Uterus (tissue), 4 donors: ENCODE results near the gene DKC1. TPM values are rescaled to one million over a fixed set of nuclear protein-coding genes. Genes with fewer than 3 reads are reported as not detected.
A peak's percentile ranks its signal among the peaks of the same experiment; 100 is the strongest.

Source experiments
- DNase-seq, 2 donors: peaks; one replicate each; pipeline ENCODE4 v3.0.0-alpha.2; 2019 to 2020
- H3K27ac ChIP-seq, 2 donors: fragments of 200-600 bp; sonication (generic); 1 replicate in 1 of 2; 2 replicates in 1 of 2; pipeline ENCODE4 v1.5.1; 2016 to 2018
- H3K27me3 ChIP-seq, 2 donors: fragments of 200-600 bp; sonication (generic); one replicate each; pipeline ENCODE4 v1.5.1; 2018 to 2019; ENCODE audit warnings: control low read depth in 1 of 2
- H3K36me3 ChIP-seq, 2 donors: fragments of 200-600 bp; sonication (generic); one replicate each; pipeline ENCODE4 v1.5.1; 2019; ENCODE audit warnings: control low read depth in 1 of 2
- H3K4me1 ChIP-seq, 2 donors: fragments of 200-600 bp; sonication (generic); one replicate each; pipeline ENCODE4 v1.5.1; 2018 to 2019; ENCODE audit warnings: control low read depth in 1 of 2
- H3K4me3 ChIP-seq, 2 donors: fragments of 200-600 bp; sonication (generic); 1 replicate in 1 of 2; 2 replicates in 1 of 2; pipeline ENCODE4 v1.5.1; 2018 to 2019; ENCODE audit warnings: mild to moderate bottlenecking in 1 of 2
- H3K9me3 ChIP-seq, 2 donors: fragments of 200-600 bp; sonication (generic); one replicate each; pipeline ENCODE4 v1.5.1; 2019; ENCODE audit warnings: control low read depth in 1 of 2
- POLR2A ChIP-seq, 2 donors: fragments of 450-650 bp; IDR thresholded peaks; one replicate each; pipeline ENCODE4 v1.6.1; 2016; ENCODE audit warnings: antibody characterized with exemption in 2 of 2, mild to moderate bottlenecking in 1 of 2, moderate library complexity in 1 of 2
- intact Hi-C: fragments of 100-400 bp; cut with DNase I; formaldehyde crosslinking; loops from one replicate; pipeline ENCODE4 v1.15.1; 2023; ENCODE audit warnings: low total_unique reads
- total RNA-seq, 4 donors: library from RNA; depleted of rRNA in 3 of 4; stranded (reverse); fragments of >200 nt in 3 of 4; gene quantifications; one replicate each; pipeline versions ENCODE4 v1.1.0 to v1.2.4, GENCODE V29; 2014 to 2023
- TF ChIP-seq, protein P1 (sequence below), 4 experiments: fragments of 200-600 bp in 2 of 4; fragments of 450-650 bp in 2 of 4; sonication (generic) in 2 of 4; IDR thresholded peaks; one replicate each; pipeline ENCODE4 v1.5.1; 2016 to 2019; ENCODE audit warnings: antibody characterized with exemption in 4 of 4, mild to moderate bottlenecking in 2 of 4, moderate library complexity in 1 of 4
- donor health status: DM: yes; HTN: yes; CAD: no.

Gene DKC1
- 10 to 100 TPM in 2 of 4 donors, 1 to 10 TPM in 2; 6.4 to 36.4 (median 19.1) TPM for total RNA-seq

DNA sequence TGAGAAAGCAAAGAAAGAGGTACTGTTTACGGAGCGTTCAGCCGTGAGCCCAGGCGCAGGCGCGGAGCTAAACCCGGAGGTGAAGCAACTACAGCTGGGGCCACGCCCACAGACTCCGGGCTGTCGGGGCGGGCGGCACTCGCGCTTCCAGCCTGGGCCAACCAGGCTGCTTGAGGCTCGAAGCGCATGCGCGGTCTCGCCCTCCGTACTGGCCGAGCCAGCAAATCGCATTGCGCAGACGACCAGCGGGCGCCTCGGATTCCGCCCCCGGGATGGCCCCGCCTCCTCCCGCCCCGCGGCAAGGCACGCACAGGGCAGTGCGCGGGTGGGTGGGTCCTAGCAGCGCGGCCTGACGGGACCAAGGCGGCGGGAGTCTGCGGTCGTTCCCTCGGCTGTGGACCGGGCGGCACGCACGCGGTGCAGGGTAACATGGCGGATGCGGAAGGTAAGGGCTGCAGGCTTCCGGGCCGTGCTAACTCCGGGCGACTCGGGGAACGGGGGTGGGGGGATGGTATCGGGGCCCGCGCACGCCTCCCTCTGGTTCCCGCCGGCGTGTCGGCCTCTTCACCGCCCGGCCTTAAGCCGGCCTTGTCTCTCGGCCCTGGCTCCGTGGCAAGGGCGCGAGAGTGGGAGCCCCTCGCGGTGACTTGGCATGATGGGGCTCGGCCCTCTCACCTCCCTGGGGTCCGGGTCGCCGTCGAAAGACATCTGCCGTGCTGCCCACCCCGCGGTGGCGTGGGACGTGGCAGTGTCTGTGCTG lies at the start of gene DKC1:
Gene DKC1, plus strand, starts transcription at position 328 of the 760 bp plus-strand sequence. Its CDS starts 102 bp downstream, at position 430.
- intact Hi-C loops: no loop called here
- H3K27ac ChIP-seq: peak within 1 kb of the TSS; percentile 58 to 74
- DNase-seq: peak; percentile 94 to 95
- H3K4me1 ChIP-seq: no peaks in the 10 kb centered on the region
- TF ChIP-seq POLR2A (IDR thresholded peaks at IDR 0.05): peak in 1 of 2 donors; percentile 42
- TF ChIP-seq, protein P1, sequence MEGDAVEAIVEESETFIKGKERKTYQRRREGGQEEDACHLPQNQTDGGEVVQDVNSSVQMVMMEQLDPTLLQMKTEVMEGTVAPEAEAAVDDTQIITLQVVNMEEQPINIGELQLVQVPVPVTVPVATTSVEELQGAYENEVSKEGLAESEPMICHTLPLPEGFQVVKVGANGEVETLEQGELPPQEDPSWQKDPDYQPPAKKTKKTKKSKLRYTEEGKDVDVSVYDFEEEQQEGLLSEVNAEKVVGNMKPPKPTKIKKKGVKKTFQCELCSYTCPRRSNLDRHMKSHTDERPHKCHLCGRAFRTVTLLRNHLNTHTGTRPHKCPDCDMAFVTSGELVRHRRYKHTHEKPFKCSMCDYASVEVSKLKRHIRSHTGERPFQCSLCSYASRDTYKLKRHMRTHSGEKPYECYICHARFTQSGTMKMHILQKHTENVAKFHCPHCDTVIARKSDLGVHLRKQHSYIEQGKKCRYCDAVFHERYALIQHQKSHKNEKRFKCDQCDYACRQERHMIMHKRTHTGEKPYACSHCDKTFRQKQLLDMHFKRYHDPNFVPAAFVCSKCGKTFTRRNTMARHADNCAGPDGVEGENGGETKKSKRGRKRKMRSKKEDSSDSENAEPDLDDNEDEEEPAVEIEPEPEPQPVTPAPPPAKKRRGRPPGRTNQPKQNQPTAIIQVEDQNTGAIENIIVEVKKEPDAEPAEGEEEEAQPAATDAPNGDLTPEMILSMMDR (IDR thresholded peaks at IDR 0.05): peak in 1 of 4 experiments; percentile 24
- H3K9me3 ChIP-seq: no peaks in the 10 kb centered on the region
- peak within 1 kb of the TSS; percentile 46 to 52 for H3K4me3 ChIP-seq
- H3K27me3 ChIP-seq: no peaks in the 10 kb centered on the region
- H3K36me3 ChIP-seq: no peaks in the 10 kb centered on the region

DNA sequence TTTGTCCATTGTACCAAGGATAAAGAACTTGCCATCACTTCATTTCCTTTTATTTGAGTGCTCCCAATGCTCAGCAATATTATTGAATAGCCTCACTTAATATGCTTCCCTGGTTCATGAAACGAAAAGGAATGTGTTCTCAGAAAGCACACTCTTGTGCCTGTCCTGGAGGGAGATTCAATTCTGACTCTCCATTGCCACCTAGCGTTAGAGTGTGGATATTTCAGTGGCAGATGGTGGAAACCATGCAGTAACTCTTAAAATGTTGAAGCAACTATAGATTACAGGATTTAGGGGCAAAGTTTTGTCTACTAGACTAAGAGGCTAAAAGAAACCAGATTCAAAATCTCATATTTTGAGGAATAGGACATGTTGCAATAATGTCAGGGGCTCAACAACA lies 47.7 kb upstream of the DKC1 start:
- no peak overlapping the region for H3K27ac ChIP-seq
- intact Hi-C loops: no loop called here

GRCh38 chrX:154715825-154716224 lies 46.8 kb upstream of the DKC1 start:
- Histone ChIP-seq H3K36me3 (no peaks in the 10 kb centered on the region), H3K4me3 (no peak overlapping the region), H3K4me1 (no peaks in the 10 kb centered on the region), H3K27me3 (no peaks in the 10 kb centered on the region), H3K27ac (no peak overlapping the region), H3K9me3 (no peaks in the 10 kb centered on the region)
- DNase-seq: no peak
- intact Hi-C loops: no loop called here
- TF ChIP-seq, protein P1 (IDR thresholded peaks at IDR 0.05): no peak
- no peak for TF ChIP-seq POLR2A (IDR thresholded peaks at IDR 0.05)

More for the DNA sequence above, 47.7 kb upstream of the DKC1 start:
- Histone ChIP-seq H3K9me3 (no peaks in the 10 kb centered on the region), H3K36me3 (no peaks in the 10 kb centered on the region), H3K27me3 (no peaks in the 10 kb centered on the region), H3K4me3 (no peak overlapping the region), H3K4me1 (no peaks in the 10 kb centered on the region)
- TF ChIP-seq POLR2A (IDR thresholded peaks at IDR 0.05): no peak
- TF ChIP-seq, protein P1 (IDR thresholded peaks at IDR 0.05): peak; percentile 56 to 77 (median 64)
- peak in 1 of 2 donors; percentile 36 for DNase-seq

- Histone ChIP-seq H3K4me3 (no peak overlapping the region), H3K4me1 (no peaks in the 10 kb centered on the region), H3K9me3 (no peaks in the 10 kb centered on the region), H3K27ac (no peak overlapping the region), H3K36me3 (no peaks in the 10 kb centered on the region), H3K27me3 (no peaks in the 10 kb centered on the region)
- DNase-seq: no peak
- TF ChIP-seq, protein P1 (IDR thresholded peaks at IDR 0.05): no peak
- TF ChIP-seq POLR2A (IDR thresholded peaks at IDR 0.05): no peak
- intact Hi-C loops: no loop called here
These were observed 44.8 kb upstream of the DKC1 start for GRCh38 chrX:154717824-154718223.

DNA sequence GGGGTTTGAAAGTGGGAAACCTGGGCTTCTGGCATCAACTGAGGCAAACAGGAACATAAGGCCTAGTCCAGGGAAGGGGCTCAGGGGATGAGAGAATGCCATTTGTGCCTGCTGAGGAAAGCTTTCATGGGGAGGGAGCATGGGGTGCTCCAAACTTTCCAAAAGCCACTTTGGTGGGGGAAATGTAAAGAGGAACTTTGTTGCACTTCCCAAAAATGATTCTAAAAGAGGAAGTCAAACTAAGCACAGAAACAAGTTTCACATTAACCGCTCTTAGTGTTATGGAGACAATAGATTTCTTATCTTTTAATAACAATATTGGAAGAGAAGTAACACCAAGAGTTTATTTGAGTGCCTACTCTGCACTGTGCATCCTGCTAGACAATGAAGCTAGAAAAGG lies 44.0 kb upstream of the DKC1 start:
- no peaks in the 10 kb centered on the region for H3K27me3 ChIP-seq
- no peak overlapping the region for H3K4me3 ChIP-seq
- no peaks in the 10 kb centered on the region for H3K36me3 ChIP-seq
- TF ChIP-seq POLR2A (IDR thresholded peaks at IDR 0.05): no peak
- TF ChIP-seq, protein P1 (IDR thresholded peaks at IDR 0.05): no peak
- H3K9me3 ChIP-seq: no peaks in the 10 kb centered on the region
- intact Hi-C loops: no loop called here
- H3K4me1 ChIP-seq: no peaks in the 10 kb centered on the region
- no peak overlapping the region for H3K27ac ChIP-seq
- no peak for DNase-seq
